Neural progenitor cell (in vitro differentiated cells): Measurements from ENCODE around the gene CLEC2B.

Experiments
- CTCF ChIP-seq: fragments of 200-600 bp; sonication (generic); IDR thresholded peaks from 2 replicates; pipeline ENCODE4 v1.5.1; 2017; ENCODE audit warnings: antibody characterized with exemption, mild to moderate bottlenecking
- EZH2 ChIP-seq: fragments of 200-600 bp; sonication (generic); IDR thresholded peaks from 2 replicates; pipeline ENCODE4 v1.6.1; 2017; ENCODE audit warnings: antibody characterized with exemption, mild to moderate bottlenecking, moderate library complexity
- EZH2phosphoT487 ChIP-seq: fragments of 200-600 bp; sonication (generic); IDR thresholded peaks from 2 replicates; pipeline ENCODE4 v1.6.1; 2017; ENCODE audit warnings: antibody characterized with exemption

- TF ChIP-seq CTCF (no peak), EZH2phosphoT487 (no peak), EZH2 (no peak)
Measured at GRCh38 chr12:9867531-9867930, 1.6 kb downstream of the CLEC2B start.
